ENCODE data around the gene DNMT3A. TPM values are rescaled to one million over a fixed set of nuclear protein-coding genes. Genes with fewer than 3 reads are reported as not detected.

Gene DNMT3A
- total RNA-seq, 1 experiment from 2014 or later = 215 TPM

GRCh38 chr2:25322312-25322711, 19.4 kb downstream of the DNMT3A start:
- no peak overlapping the region for H3K4me2 ChIP-seq (ENCODE audit: insufficient read depth, insufficient read length, low read length)
- H2BK12ac ChIP-seq (ENCODE audit: insufficient read length, low read depth, low read length) = no peak overlapping the region
- H3T11ph ChIP-seq (ENCODE audit: low read length) = no peak overlapping the region
- Mint-ChIP-seq H3K9me3 (peaks cover 7 to 14% of the 10 kb centered on the region in 2 experiments; a peak in 4 of 5 replicates), H3K27me3 (ENCODE audit: low read depth) (peaks cover 2% of the 10 kb centered on the region), H3K4me1 (peaks cover 19% of the 10 kb centered on the region in 2 experiments), H3K36me3 (ENCODE audit: insufficient read depth in 1 of 3, low read depth in 3 of 3) (peaks cover 7 to 22% (median 12%) of the 10 kb centered on the region in 3 experiments; a peak in 6 of 7 replicates), H3K27ac (no peak overlapping the region), H3K4me3 (no peak overlapping the region; a peak in 1 of 5 replicates)
- no peak overlapping the region for H3K9ac ChIP-seq (ENCODE audit: extremely low read depth, insufficient read length, low read length)
- no peak overlapping the region for H4K5ac ChIP-seq (ENCODE audit: insufficient read length, low read depth, low read length)
- no peaks in the 10 kb centered on the region; the same call in 1 of the 2 replicates for H3K4me1 ChIP-seq (ENCODE audit: insufficient read depth, low read length)
- no peak overlapping the region for H3K4ac ChIP-seq (ENCODE audit: low read depth, low read length)
- H3K14ac ChIP-seq (ENCODE audit: insufficient read depth, low read length) = no peak overlapping the region
- no peaks in the 10 kb centered on the region for H4K20me1 ChIP-seq (ENCODE audit: control insufficient read depth, insufficient read depth, insufficient read length)
- no peak overlapping the region for H3K56ac ChIP-seq (ENCODE audit: insufficient read length, low read depth, low read length)
- H2AK5ac ChIP-seq (ENCODE audit: insufficient read length, low read length) = no peak overlapping the region
- DNase-seq = no peak
- H2BK15ac ChIP-seq (ENCODE audit: low read depth, low read length) = no peak overlapping the region
- no peaks in the 10 kb centered on the region for H3K27me3 ChIP-seq (ENCODE audit: insufficient read depth, low read length)
- H3K79me1 ChIP-seq (ENCODE audit: insufficient read depth, low read depth, low read length, poor library complexity, severe bottlenecking) = no peaks in the 10 kb centered on the region
- no peak for TF ChIP-seq CTCF (conservative IDR thresholded peaks at IDR 0.05)
- H3K23me2 ChIP-seq (ENCODE audit: insufficient read length, low read depth, low read length, poor library complexity, severe bottlenecking) = no peaks in the 10 kb centered on the region
- H3K18ac ChIP-seq (ENCODE audit: insufficient read length, low read depth, low read length) = no peak overlapping the region
- H2BK5ac ChIP-seq (ENCODE audit: insufficient read length, low read length) = no peak overlapping the region
- no peak overlapping the region for H4K91ac ChIP-seq (ENCODE audit: insufficient read length, low read depth, low read length)
- no peak overlapping the region for H3K23ac ChIP-seq (ENCODE audit: insufficient read length, low read depth, low read length)
- no peak overlapping the region for H2BK120ac ChIP-seq (ENCODE audit: low read depth, low read length, poor library complexity, severe bottlenecking)
- H3K79me2 ChIP-seq (ENCODE audit: insufficient read depth, low read length) = no peaks in the 10 kb centered on the region
- H2BK20ac ChIP-seq (ENCODE audit: low read depth, low read length, poor library complexity, severe bottlenecking) = no peak overlapping the region
- no peak overlapping the region for H4K8ac ChIP-seq (replicated peaks; ENCODE audit: insufficient read length, low read depth, low read length)
- H3K27ac ChIP-seq (ENCODE audit: insufficient read length, low read depth, low read length) = no peak overlapping the region
- H2AFZ ChIP-seq (ENCODE audit: low read length) = no peak overlapping the region
- WGBS (ENCODE audit: extremely low coverage, insufficient read length, low lambda C conversion rate) = no CpG with 5 or more reads among the region's 9 CpGs
- no peaks in the 10 kb centered on the region for H3K9me3 ChIP-seq (ENCODE audit: control insufficient read depth, low read depth, low read length)

All from H9 (cell line).